Activated CD4-positive, CD25-positive, alpha-beta regulatory T cell treated with anti-CD3 and anti-CD28 coated beads, Interleukin-2, amount 50 U/mL, for 16 hours (primary cell): ENCODE measurements around the gene SPATA33.

Source experiments
- DNase-seq: peaks from one replicate; pipeline ENCODE4 v3.0.0-alpha.2; 2020; ENCODE audit warnings: low read depth, low spot score

Gene SPATA33

DNA sequence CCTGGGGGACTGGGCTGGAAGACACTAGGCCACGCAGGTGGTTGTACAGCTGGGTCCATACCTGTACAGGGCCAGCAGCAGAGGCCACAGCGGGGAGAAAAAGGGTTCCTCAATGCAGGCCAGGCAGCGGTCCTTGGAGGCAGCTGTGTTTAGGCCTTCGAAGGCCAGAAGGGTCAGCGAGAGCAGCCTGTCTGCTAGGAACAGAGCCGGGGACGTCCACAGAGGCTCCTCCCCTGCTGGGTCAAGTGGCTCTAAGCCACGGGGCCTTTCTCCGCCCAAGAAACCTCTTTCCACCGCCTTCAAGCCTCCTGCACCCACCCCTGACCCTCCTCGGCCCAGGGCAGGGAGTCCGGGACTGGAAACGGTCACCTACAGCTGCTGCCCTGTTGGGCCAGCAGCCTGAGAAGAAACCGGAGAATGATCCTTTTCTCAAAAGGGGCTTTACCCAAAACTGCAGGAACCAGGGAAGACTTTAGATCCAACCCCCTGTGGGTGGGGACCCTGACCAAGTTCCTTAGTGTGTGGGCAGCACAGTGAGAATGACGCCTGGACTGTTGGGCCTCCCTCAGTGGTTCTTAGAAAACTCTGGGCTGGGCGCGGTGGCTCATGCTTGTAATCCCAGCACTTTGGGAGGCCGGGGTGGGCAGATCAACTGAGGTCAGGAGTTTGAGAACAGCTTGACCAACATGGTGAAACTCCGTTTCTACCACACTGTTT, 52.2 kb downstream of the SPATA33 start:
- DNase-seq: no peak

DNA sequence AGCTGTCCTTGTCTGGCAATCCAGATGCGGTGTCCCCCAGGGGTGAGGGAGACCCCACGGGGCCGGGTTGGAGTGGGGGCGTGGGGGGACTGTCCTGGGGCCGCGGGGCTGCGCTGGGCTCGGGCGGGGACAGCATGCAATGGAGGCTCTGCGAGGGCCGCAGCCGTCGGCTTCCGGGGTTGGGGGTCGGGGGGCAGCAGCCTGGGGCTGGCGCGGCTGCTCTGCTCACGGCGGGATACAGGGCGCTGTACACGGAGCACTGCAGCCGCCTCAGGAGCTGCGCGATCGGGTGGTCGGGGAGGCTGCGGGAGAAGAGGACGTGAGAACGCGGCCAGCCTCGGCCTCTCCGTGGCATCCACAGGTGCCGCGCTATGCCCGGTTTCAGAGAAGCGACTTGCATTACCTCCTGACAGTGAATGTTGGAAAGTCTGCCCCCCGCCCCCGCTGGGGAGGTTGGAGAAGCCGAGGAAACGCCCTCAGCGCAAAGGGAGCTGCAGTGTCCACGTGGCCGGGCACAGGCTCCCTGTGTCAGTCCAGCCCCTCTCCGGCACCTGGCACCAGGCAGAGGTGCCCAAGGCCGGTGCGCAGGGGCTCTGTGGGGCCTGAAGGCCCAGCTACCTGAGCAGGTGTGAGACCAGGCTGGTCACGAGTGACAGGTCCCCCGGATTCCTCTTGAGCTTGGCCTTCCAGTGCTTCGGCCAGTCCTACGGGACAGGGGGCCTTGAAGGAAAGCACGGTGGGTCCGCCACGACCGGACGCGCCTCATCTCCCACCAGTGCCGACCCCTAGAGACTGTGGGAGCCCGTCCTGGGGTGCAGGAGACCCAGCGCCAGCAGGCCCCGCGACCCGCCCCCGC, 53.3 kb downstream of the SPATA33 start:
- no peak for DNase-seq

DNA sequence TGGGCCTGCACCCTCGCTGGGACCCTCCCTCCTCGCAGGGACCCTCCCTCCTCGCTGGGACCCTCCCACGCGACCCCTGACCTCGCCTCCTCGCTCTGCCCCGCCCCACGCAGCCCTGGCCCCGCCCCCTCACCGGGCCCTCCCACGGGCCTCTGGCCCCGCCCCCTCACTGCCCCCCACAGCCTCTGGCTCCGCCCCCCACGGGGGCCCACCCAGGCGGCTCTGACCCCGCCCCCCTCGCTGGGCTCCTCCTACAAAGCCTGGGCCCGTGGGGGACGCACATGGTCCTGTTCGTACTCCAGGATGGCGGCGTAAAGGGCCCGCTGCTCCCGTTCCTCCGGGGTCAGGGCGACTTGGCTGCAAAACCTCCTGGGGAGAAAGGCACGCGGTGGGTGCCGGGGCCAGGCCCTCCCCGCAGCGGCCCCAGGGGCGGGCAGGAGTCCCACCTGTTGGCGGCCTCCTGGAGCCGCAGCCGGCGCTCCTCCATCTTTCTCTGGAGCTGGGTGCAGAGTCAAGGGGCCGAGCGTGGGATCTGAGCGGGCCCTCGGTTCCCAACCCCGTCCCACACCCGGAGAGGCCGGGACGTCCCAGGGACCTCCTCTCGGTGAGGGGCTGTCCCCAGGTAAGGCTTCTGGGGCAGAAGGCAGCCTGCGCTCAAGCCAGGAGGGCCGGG, 54.1 kb downstream of the SPATA33 start:
- DNase-seq: peak; percentile 35

DNA sequence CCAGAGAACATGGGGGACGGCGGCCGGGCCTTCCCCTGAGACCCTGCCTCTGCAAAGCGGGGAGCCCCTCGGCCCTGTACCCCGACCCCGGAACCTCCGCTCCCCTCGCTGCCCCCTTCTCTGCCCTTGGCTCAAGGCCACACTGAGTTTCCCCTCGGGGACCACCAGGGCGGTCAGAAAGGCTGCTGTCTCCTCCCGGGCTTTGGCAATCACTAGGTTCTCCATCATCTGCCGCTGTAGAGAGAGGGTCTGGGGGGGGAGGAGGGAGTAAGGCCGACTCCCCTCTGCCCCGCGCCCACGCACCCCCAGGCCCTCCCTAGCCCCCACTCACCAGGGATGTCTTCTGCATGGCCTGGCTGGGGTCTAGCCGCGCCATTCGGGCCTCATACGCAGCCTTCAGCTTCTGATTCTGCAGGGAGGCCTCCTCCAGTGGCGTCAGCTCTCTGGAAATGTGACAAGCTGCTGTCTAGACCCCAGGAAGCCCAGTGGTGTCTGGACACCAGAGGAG, 54.7 kb downstream of the SPATA33 start:
- no peak for DNase-seq

DNA sequence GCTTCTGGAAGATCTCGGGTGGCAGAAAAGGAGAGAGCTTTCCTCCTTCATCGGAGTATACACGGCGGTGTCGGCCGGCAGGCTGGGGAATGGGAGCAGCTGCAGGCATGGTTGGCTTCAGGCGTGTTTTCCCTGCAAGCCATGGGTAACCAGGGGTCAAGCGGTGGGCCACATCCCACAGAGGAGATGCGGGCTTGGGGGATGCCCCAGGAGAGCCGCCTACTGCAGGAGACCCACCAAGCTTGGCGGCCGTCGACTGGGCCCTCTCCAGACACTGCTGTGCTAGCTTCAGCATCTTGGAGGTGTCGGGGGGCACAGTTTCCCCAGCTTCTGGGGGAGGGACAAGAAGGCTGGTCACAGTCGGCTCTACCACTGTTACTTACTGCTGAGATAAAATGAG, 58.9 kb downstream of the SPATA33 start:
- no peak for DNase-seq

DNA sequence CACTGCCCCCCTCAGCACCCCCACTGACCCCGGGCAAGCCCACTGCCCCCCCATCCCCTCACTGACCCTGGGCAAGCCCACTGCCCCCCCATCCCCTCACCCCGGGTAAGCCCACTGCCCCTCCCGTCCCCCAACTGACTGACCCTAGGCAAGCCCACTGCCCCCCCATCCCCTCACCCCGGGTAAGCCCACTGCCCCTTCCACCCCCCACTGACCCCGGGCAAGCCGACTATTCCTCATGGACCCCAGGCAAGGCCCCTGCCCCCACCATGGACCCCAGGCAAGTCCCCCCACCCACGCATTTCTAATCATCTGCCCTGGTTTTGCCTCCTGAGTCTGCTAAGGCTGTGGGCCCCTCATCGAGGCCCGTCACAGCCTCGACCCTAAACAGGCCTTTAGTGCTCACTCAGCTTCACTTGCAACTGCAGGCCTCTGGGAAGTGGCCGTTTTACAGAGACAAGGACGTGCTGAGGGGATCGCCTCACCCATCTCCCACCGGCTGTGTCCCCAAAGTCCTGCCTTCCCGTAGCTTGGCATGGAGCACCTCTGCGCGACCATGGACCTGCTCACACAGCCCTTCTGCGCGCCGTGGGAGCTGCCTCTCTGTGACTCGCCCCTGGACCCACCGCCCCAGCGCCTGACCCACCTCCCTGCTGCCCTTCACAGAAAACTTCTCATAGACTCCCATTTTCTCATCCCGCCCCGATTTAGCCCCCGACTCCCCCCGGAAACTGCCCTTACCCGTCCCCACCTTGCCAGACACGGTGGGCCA, 59.5 kb downstream of the SPATA33 start:
- DNase-seq: no peak

DNA sequence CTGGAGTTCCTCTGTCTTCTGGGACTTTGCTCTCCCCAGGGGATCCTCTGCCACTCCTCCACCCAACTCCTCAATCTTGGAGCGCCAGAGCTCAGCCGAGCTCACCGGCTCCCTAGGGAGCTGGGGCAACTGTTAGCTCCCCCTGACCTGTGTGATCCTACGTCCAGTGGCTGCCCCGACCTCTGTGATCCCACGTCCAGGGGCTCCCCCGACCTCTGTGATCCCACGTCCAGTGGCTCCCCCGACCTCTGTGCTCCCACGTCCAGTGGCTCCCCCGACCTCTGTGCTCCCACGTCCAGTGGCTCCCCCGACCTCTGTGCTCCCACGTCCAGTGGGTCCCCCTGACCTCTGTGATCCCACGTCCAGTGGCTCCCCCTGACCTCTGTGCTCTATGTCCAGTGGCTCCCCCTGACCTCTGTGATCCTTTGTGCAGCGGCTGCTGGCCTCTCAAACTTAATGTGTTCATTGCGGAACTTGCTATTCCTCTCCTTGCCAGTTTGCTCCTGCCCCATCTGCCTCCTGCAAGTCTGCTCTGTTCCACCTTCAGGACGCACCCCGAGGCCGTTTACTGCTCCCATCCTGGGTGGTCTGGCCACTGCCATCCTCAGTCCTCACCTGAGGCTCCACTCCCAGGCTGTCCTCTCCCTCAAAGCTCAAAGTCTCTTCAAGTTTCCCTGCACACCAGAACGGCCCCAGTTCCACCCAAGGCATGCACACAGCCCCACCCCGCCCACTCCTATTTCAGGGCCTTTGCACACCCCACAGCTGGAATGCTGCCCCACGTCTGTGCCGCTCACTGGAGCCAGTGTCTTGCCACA, 60.3 kb downstream of the SPATA33 start:
- no peak for DNase-seq
